HEK293 (cell line): Measurements from ENCODE around the gene MYO18B.

Source experiments
- HIC1 ChIP-seq: fragments of 450-650 bp; formaldehyde crosslinking; IDR thresholded peaks from 2 replicates; pipeline ENCODE4 v1.5.1; 2016; ENCODE audit warnings: missing biosample characterization, missing genetic modification characterization
- PATZ1 ChIP-seq: fragments of 450-650 bp; formaldehyde crosslinking; IDR thresholded peaks from 2 replicates; pipeline ENCODE4 v1.5.1; 2016; ENCODE audit warnings: missing biosample characterization, missing genetic modification characterization
- SP3 ChIP-seq: fragments of 450-650 bp; formaldehyde crosslinking; IDR thresholded peaks from 2 replicates; pipeline ENCODE4 v1.5.1; 2016; ENCODE audit warnings: missing biosample characterization, missing genetic modification characterization
- ZBTB6 ChIP-seq: fragments of 450-650 bp; formaldehyde crosslinking; IDR thresholded peaks from 2 replicates; pipeline ENCODE4 v1.5.1; 2017; ENCODE audit warnings: missing biosample characterization, missing genetic modification characterization
- ZBTB8A ChIP-seq: fragments of 450-650 bp; formaldehyde crosslinking; IDR thresholded peaks from 2 replicates; pipeline ENCODE4 v1.5.1; 2016; ENCODE audit warnings: missing biosample characterization, missing genetic modification characterization
- ZNF10 ChIP-seq: fragments of 450-650 bp; formaldehyde crosslinking; IDR thresholded peaks from 2 replicates; pipeline ENCODE4 v1.5.1; 2017; ENCODE audit warnings: missing biosample characterization, missing genetic modification characterization
- ZNF138 ChIP-seq: fragments of 450-650 bp; formaldehyde crosslinking; IDR thresholded peaks from 2 replicates; pipeline ENCODE4 v1.5.1; 2016; ENCODE audit warnings: missing biosample characterization, missing genetic modification characterization, borderline replicate concordance
- ZNF148 ChIP-seq: fragments of 450-650 bp; formaldehyde crosslinking; IDR thresholded peaks from 2 replicates; pipeline ENCODE4 v1.5.0; 2017; ENCODE audit warnings: missing biosample characterization, missing genetic modification characterization, borderline replicate concordance
- ZNF16 ChIP-seq: fragments of 450-650 bp; formaldehyde crosslinking; IDR thresholded peaks from 2 replicates; pipeline ENCODE4 v1.5.1; 2016; ENCODE audit warnings: low read depth, missing biosample characterization, missing genetic modification characterization
- ZNF2 ChIP-seq: fragments of 450-650 bp; formaldehyde crosslinking; IDR thresholded peaks from 2 replicates; pipeline ENCODE4 v1.5.1; 2016; ENCODE audit warnings: missing biosample characterization, missing genetic modification characterization
- ZNF266 ChIP-seq: fragments of 450-650 bp; formaldehyde crosslinking; IDR thresholded peaks from 2 replicates; pipeline ENCODE4 v1.5.1; 2016; ENCODE audit warnings: missing biosample characterization, missing genetic modification characterization, low read depth
- ZNF280C ChIP-seq: fragments of 450-650 bp; formaldehyde crosslinking; IDR thresholded peaks from 2 replicates; pipeline ENCODE4 v1.5.1; 2016; ENCODE audit warnings: missing biosample characterization, missing genetic modification characterization
- ZNF335 ChIP-seq: fragments of 450-650 bp; formaldehyde crosslinking; conservative IDR thresholded peaks from 2 replicates; pipeline ENCODE4 v1.5.1; 2016; ENCODE audit warnings: missing biosample characterization, missing genetic modification characterization
- ZNF354C ChIP-seq: fragments of 450-650 bp; formaldehyde crosslinking; IDR thresholded peaks from 2 replicates; pipeline ENCODE4 v1.5.1; 2016; ENCODE audit warnings: missing biosample characterization, missing genetic modification characterization, low read depth, borderline replicate concordance
- ZNF362 ChIP-seq: fragments of 450-650 bp; formaldehyde crosslinking; IDR thresholded peaks from 2 replicates; pipeline ENCODE4 v1.5.1; 2016; ENCODE audit warnings: missing biosample characterization, missing genetic modification characterization
- ZNF391 ChIP-seq: fragments of 450-650 bp; formaldehyde crosslinking; IDR thresholded peaks from 2 replicates; pipeline ENCODE4 v1.5.1; 2016; ENCODE audit warnings: low read depth, missing biosample characterization, missing genetic modification characterization, borderline replicate concordance
- ZNF394 ChIP-seq: fragments of 450-650 bp; formaldehyde crosslinking; IDR thresholded peaks from 2 replicates; pipeline ENCODE4 v1.5.1; 2016; ENCODE audit warnings: missing biosample characterization, missing genetic modification characterization, mild to moderate bottlenecking, moderate library complexity, borderline replicate concordance
- ZNF488 ChIP-seq: fragments of 450-650 bp; formaldehyde crosslinking; IDR thresholded peaks from 2 replicates; pipeline ENCODE4 v1.5.1; 2016; ENCODE audit warnings: missing biosample characterization, missing genetic modification characterization
- ZNF521 ChIP-seq: fragments of 450-650 bp; formaldehyde crosslinking; IDR thresholded peaks from 2 replicates; pipeline ENCODE4 v1.5.1; 2017; ENCODE audit warnings: missing biosample characterization, mild to moderate bottlenecking, missing genetic modification characterization
- ZNF529 ChIP-seq: fragments of 450-650 bp; formaldehyde crosslinking; IDR thresholded peaks from 2 replicates; pipeline ENCODE4 v1.5.1; 2017; ENCODE audit warnings: missing genetic modification characterization, missing biosample characterization; ENCODE audit not compliant: insufficient replicate concordance
- ZNF548 ChIP-seq: fragments of 450-650 bp; formaldehyde crosslinking; IDR thresholded peaks from 2 replicates; pipeline ENCODE4 v1.5.1; 2016; ENCODE audit warnings: missing biosample characterization, missing genetic modification characterization
- ZNF600 ChIP-seq: fragments of 450-650 bp; formaldehyde crosslinking; IDR thresholded peaks from 2 replicates; pipeline ENCODE4 v1.5.1; 2016; ENCODE audit warnings: missing biosample characterization, missing genetic modification characterization
- ZNF645 ChIP-seq: fragments of 450-650 bp; formaldehyde crosslinking; IDR thresholded peaks from 2 replicates; pipeline ENCODE4; 2016; ENCODE audit warnings: missing biosample characterization, missing genetic modification characterization
- ZNF837 ChIP-seq: fragments of 450-650 bp; formaldehyde crosslinking; IDR thresholded peaks from 2 replicates; pipeline ENCODE4 v1.5.1; 2016; ENCODE audit warnings: missing biosample characterization, missing genetic modification characterization

The MYO18B gene

GRCh38 chr22:25930788-25931310 lies 188.9 kb downstream of the MYO18B start (continued):
- no peak for TF ChIP-seq ZNF837 (tag by site-specific recombination)
- TF ChIP-seq ZNF391 (tag by site-specific recombination) = peak; percentile 80
- TF ChIP-seq HIC1 (tag by site-specific recombination) = peak; percentile 49; the same call in 1 of the 2 replicates
- TF ChIP-seq ZNF394 = no peak
- TF ChIP-seq ZNF521 (tag by site-specific recombination) = no peak
- TF ChIP-seq ZBTB8A (tag by site-specific recombination) = peak; percentile 55
- TF ChIP-seq ZNF280C (tag by site-specific recombination) = no peak
- TF ChIP-seq ZBTB6 (tag by site-specific recombination) = no peak
- no peak for TF ChIP-seq ZNF548
- no peak for TF ChIP-seq ZNF529 (tag by site-specific recombination)
- 0 out of 2 replicates have a peak, but pooled peaks have one; percentile 5 for TF ChIP-seq ZNF335 (tag by site-specific recombination)
- TF ChIP-seq ZNF600 (tag by site-specific recombination) = no peak
- TF ChIP-seq ZNF354C (tag by site-specific recombination) = no peak
- TF ChIP-seq ZNF10 (tag by site-specific recombination) = no peak
- no peak for TF ChIP-seq ZNF138 (tag by site-specific recombination)
- TF ChIP-seq ZNF266 (tag by site-specific recombination) = no peak
- no peak for TF ChIP-seq ZNF645 (tag by site-specific recombination)
- 0 out of 2 replicates have a peak, but pooled peaks have one; percentile 68 for TF ChIP-seq ZNF2
- TF ChIP-seq SP3 (tag by site-specific recombination) = no peak
- no peak for TF ChIP-seq ZNF362 (tag by site-specific recombination)
- no peak for TF ChIP-seq ZNF16 (tag by site-specific recombination)
- TF ChIP-seq ZNF488 (tag by site-specific recombination) = no peak
- TF ChIP-seq ZNF148 = no peak
- no peak for TF ChIP-seq PATZ1 (tag by site-specific recombination)
